ENCODE data around the gene PRR36. TPM values are rescaled to one million over a fixed set of nuclear protein-coding genes. Genes with fewer than 3 reads are reported as not detected.
"Not testable (repeated sequence)": the region's sequence is repeated elsewhere in the genome, so short reads cannot be mapped to it uniquely, and the experiment has no call there.

The PRR36 gene
- total RNA-seq, 1 experiment from 2014 or later, result 21.9 TPM

DNA sequence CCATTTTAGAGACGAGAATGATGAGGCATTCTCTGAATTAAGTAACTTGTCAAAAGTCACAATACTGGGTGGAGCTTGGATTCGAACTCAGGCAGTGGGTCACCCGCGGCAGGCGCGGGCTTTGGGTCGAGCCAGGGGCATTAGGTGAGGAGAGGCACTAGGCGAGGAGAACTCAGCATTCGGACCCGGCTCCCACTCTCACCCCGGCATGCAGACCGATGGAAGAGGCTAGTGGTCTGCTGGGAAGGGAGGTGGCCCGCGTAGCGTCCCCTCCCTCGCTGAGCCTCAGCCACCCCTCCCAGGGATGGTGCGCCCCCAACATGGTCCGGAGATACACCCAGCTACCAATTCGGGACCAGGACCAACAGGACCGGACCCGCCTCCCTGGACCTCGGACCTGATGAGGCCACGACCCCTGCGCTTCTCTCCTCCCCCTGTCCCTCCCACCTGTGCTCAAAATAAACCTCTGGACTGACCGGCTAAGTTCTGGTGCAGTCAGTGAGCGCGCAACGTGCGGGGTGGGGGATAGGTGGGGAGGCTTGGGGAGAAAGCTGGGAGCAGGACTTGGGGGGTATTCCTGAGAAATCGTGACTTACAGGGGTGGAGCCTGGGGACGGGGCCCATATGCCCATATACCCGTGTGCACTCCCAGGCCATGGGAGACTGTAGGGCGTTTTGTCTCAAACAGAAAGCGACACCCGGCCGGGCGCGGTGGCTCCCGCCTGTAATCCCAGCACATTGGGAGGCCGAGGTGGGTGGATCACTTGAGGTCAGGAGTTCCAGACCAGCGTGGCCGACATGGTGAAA, 44.6 kb upstream of the PRR36 start (continued):
- TF ChIP-seq ERG (CRISPR knock-in tag; IDR thresholded peaks at IDR 0.05), result no peak
- no peak for TF ChIP-seq FOXP1 (CRISPR knock-in tag; IDR thresholded peaks at IDR 0.05; ENCODE audit: borderline replicate concordance)
- no peak for TF ChIP-seq GTF2I (CRISPR knock-in tag; conservative IDR thresholded peaks at IDR 0.05)
- TF ChIP-seq HMGXB4 (CRISPR knock-in tag; IDR thresholded peaks at IDR 0.05), result no peak

DNA sequence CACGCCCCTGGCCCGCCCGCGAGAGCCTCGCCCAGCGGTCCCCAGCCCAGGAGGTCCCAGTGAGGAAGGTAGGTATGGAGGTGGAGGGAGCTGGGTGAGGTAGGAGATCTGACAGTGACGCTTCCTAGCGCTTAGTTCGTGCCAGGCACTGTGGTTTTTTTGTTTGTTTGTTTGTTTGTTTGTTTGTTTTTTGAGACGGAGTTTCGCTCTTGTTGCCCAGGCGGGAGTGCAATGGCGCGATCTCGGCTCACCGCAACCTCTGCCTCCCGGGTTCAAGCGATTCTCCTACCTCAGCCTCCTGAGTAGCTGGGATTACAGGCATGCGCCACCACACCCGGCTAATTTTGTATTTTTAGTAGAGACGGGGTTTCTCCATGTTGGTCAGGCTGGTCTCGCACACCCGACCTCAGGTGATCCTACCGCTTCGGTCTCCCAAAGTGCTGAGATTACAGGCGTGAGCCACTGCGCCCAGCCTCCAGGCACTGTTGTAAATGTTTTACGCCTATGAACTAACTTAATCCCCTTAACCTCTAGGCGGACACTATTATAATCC, 43.9 kb upstream of the PRR36 start:
- CTCF ChIA-PET, result interaction anchor here (0.7 to 7.2 kb wide), 23 partner anchors 8 to 154 kb away, joined by 3 to 70 read pairs (median 5); partner anchors contain the start of genes EVI5L, LRRC8E, MAP2K7 and PRR36
- not testable (repeated sequence) for DNase-seq (ENCODE audit: low spot score); H3K27ac Mint-ChIP-seq; H3K4me1 Mint-ChIP-seq; H3K9me3 Mint-ChIP-seq; H3K36me3 Mint-ChIP-seq; ATAC-seq
- 0 out of 2 replicates have a peak, but pooled peaks have one; percentile 53 for TF ChIP-seq FOXP4 (CRISPR knock-in tag; IDR thresholded peaks at IDR 0.05)
- TF ChIP-seq ZNF423 (CRISPR knock-in tag; IDR thresholded peaks at IDR 0.05), result peak; percentile 87; the same call in 1 of the 2 replicates
- H3K4me3 Mint-ChIP-seq, result peak overlapping the region; percentile 63
- POLR2A ChIA-PET, result interaction anchor here (1.0 to 1.5 kb wide), 2 partner anchors 49 to 56 kb away, joined by 4 to 6 read pairs; no protein-coding TSS in a partner anchor
- peaks cover 57% of the 10 kb centered on the region for H3K27me3 Mint-ChIP-seq (ENCODE audit: low read depth)

DNA sequence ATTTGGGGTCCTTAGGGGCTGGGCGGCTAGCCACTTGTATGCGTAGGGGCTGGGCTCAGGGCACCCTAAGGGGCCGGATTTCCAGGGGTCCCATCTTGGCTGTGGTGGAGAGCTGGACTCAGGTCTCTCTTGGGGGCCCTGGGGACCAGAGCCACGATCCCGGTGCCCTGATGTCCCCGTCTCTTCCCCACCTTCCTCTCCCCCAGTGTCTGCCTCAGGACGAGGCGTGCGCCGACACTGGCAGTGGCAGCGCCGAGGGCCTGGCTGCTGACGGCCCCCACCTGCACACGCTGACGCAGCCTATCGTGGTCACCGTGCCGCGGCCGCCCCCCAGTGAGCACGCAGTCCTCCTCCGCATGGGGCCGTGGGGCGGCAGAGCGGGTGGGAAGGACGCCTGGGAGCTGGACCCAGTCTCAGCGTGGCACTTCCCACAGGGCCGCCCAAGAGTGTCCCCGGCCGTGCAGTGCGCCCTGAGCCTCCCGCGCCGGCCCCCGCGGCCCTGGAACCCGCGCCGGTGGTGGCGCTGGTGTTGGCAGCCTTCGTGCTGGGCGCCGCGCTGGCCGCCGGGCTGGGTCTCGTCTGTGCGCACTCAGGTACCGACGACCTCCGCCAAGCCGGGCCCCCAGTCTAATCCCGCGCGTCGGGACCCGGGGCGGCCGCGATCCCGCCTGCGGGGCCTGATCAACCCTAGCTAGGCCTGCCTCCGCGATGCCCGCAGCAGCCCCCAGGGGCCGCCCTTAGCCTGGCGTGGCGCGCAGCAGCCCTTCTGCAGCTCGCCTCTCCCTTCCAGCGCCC, 43.3 kb upstream of the PRR36 start:
- Mint-ChIP-seq H3K9me3 (no peaks in the 10 kb centered on the region), H3K4me3 (peak overlapping the region; percentile 77), H3K27me3 (ENCODE audit: low read depth) (peaks cover 57% of the 10 kb centered on the region), H3K36me3 (no peaks in the 10 kb centered on the region), H3K4me1 (peaks cover 8% of the 10 kb centered on the region), H3K27ac (no peak overlapping the region)
- TF ChIP-seq, protein P1, sequence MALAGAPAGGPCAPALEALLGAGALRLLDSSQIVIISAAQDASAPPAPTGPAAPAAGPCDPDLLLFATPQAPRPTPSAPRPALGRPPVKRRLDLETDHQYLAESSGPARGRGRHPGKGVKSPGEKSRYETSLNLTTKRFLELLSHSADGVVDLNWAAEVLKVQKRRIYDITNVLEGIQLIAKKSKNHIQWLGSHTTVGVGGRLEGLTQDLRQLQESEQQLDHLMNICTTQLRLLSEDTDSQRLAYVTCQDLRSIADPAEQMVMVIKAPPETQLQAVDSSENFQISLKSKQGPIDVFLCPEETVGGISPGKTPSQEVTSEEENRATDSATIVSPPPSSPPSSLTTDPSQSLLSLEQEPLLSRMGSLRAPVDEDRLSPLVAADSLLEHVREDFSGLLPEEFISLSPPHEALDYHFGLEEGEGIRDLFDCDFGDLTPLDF (CRISPR knock-in tag; IDR thresholded peaks at IDR 0.05), result no peak
- TF ChIP-seq FOXK1 (CRISPR knock-in tag; IDR thresholded peaks at IDR 0.05) (no peak), KAT7 (CRISPR knock-in tag; IDR thresholded peaks at IDR 0.05; ENCODE audit: borderline replicate concordance) (0 out of 2 replicates have a peak, but pooled peaks have one; percentile 23), TEAD1 (CRISPR knock-in tag; IDR thresholded peaks at IDR 0.05) (0 out of 2 replicates have a peak, but pooled peaks have one; percentile 17), ZNF423 (CRISPR knock-in tag; IDR thresholded peaks at IDR 0.05) (peak; percentile 37; the same call in 1 of the 2 replicates), MAX (CRISPR knock-in tag; IDR thresholded peaks at IDR 0.05) (peak; percentile 63; the same call in 1 of the 2 replicates), E2F5 (CRISPR knock-in tag; IDR thresholded peaks at IDR 0.05) (0 out of 2 replicates have a peak, but pooled peaks have one; percentile 32), SMAD4 (CRISPR knock-in tag; IDR thresholded peaks at IDR 0.05) (no peak), SP1 (CRISPR knock-in tag; conservative IDR thresholded peaks at IDR 0.05) (peak; percentile 32; the same call in 1 of the 2 replicates), NR3C1 (CRISPR knock-in tag; conservative IDR thresholded peaks at IDR 0.05; ENCODE audit: low read depth) (0 out of 2 replicates have a peak, but pooled peaks have one; percentile 25)
- TF ChIP-seq, protein P2, sequence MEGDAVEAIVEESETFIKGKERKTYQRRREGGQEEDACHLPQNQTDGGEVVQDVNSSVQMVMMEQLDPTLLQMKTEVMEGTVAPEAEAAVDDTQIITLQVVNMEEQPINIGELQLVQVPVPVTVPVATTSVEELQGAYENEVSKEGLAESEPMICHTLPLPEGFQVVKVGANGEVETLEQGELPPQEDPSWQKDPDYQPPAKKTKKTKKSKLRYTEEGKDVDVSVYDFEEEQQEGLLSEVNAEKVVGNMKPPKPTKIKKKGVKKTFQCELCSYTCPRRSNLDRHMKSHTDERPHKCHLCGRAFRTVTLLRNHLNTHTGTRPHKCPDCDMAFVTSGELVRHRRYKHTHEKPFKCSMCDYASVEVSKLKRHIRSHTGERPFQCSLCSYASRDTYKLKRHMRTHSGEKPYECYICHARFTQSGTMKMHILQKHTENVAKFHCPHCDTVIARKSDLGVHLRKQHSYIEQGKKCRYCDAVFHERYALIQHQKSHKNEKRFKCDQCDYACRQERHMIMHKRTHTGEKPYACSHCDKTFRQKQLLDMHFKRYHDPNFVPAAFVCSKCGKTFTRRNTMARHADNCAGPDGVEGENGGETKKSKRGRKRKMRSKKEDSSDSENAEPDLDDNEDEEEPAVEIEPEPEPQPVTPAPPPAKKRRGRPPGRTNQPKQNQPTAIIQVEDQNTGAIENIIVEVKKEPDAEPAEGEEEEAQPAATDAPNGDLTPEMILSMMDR (IDR thresholded peaks at IDR 0.05), result 0 out of 2 replicates have a peak, but pooled peaks have one; percentile 17
- ChIA-PET CTCF (interaction anchor here (0.6 to 7.2 kb wide), 30 partner anchors 9 to 237 kb away, joined by 3 to 70 read pairs (median 4); partner anchors contain the start of genes EVI5L, LRRC8E, MAP2K7 and PRR36), POLR2A (interaction anchor here (1.0 to 1.5 kb wide), 3 partner anchors 9 to 55 kb away, joined by 4 to 6 read pairs (median 4); no protein-coding TSS in a partner anchor)
- ATAC-seq (peak; percentile 14), DNase-seq (ENCODE audit: low spot score) (peak; percentile 77)
